ENCODE data around the gene MACROD1. TPM values are rescaled to one million over a fixed set of nuclear protein-coding genes. Genes with fewer than 3 reads are reported as not detected.

MACROD1 gene
- polyA plus RNA-seq, 4 donors = 13.1 to 137 (median 17.8) TPM

DNA sequence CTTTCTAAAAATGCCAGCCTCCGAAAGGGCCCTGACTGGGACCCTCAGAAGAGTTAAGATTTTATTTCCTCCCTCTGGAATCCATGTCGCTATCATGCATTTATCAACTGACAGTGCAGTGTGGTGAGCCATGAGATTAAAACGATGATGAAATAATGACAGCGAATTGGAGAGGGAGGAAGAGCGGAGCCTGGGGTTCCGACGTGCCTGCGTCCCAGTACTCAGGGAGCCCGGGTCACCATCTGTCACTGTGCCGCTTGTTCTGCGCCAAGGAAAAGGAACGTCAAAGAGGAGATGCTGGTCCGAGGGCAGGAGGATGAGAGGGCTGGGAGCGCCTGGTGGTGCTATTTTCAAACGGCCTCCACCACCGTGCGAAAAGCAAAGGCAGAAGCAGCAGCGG lies 46.2 kb downstream of the MACROD1 start:
- H3K4me1 ChIP-seq (ENCODE audit: control insufficient read depth in 3 of 3, insufficient read depth in 2 of 3, low read depth in 1 of 3, low read length in 2 of 3) = peaks cover 0 to 8% (median 2%) of the 10 kb centered on the region in 3 donors
- WGBS, 3 donors = 93 to 97% (median 94%) methylated on average over 18 of the region's 18 CpGs
- no peaks in the 10 kb centered on the region for H3K9me3 ChIP-seq (ENCODE audit: control insufficient read depth in 2 of 2, insufficient read depth in 1 of 2, low read depth in 1 of 2, low read length in 1 of 2)
- DNase-seq (no peak), FAIRE-seq (no peak)
- no peak overlapping the region for H3K4me3 ChIP-seq (ENCODE audit: low read depth in 1 of 3, low read length in 3 of 3)
- H3K27me3 ChIP-seq (ENCODE audit: control insufficient read depth in 3 of 3, insufficient read depth in 3 of 3, low read length in 3 of 3) = no peaks in the 10 kb centered on the region
- no peak overlapping the region for H3K27ac ChIP-seq (ENCODE audit: low read depth in 1 of 3, low read length in 2 of 3)
- peaks cover 0 to 19% (median 0%) of the 10 kb centered on the region in 3 donors for H3K36me3 ChIP-seq (ENCODE audit: control insufficient read depth in 3 of 3, insufficient read depth in 2 of 3, low read depth in 1 of 3, low read length in 3 of 3)

DNA sequence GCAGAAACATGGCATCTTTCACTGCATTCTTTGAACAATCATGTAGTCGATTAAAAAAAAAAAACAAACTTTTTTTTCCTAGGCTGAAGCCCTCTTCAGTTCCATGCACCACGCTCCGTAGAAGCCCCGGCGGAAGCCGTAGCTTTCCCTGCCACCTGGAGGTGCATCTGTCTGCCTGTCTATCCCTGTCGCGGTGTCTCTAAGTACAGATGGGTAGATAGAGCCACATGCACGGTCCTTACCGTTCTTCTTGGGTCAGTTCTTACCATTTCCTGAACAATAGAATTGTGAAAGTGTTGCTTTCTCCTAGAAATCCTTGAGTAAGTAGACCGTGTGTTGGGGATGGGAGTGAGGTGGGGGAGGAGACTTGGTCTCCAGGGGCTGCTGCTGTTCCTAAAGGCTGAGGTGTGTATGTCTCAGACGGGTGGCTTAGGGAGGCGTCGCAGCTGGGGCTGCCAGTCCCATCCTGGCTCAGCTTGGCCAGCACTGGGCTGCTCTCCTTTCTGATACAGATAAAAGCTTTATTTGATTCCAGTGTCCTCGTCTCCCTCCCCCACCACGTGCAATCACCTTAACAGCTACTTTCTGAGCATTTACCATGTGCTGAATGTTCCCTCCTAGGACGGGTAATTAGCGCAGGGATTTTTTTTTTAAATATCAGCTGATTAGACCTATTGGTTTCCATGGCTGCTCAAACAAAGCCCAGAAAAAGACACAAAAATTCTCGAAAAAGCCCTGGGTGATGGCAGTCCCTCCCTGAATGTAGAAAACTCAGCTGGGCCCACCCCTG lies 46.8 kb downstream of the MACROD1 start:
- DNase-seq = no peak
- Histone ChIP-seq H3K27ac (ENCODE audit: low read depth in 1 of 3, low read length in 2 of 3) (no peak overlapping the region), H3K27me3 (ENCODE audit: control insufficient read depth in 3 of 3, insufficient read depth in 3 of 3, low read length in 3 of 3) (no peaks in the 10 kb centered on the region), H3K36me3 (ENCODE audit: control insufficient read depth in 3 of 3, insufficient read depth in 2 of 3, low read depth in 1 of 3, low read length in 3 of 3) (peaks cover 0 to 19% (median 0%) of the 10 kb centered on the region in 3 donors), H3K4me3 (ENCODE audit: low read depth in 1 of 3, low read length in 3 of 3) (no peak overlapping the region), H3K9me3 (ENCODE audit: control insufficient read depth in 2 of 2, insufficient read depth in 1 of 2, low read depth in 1 of 2, low read length in 1 of 2) (no peaks in the 10 kb centered on the region), H3K4me1 (ENCODE audit: control insufficient read depth in 3 of 3, insufficient read depth in 2 of 3, low read depth in 1 of 3, low read length in 2 of 3) (peaks cover 0 to 8% (median 2%) of the 10 kb centered on the region in 3 donors)
- WGBS, 3 donors = 84 to 90% (median 86%) methylated on average over 19 of the region's 19 CpGs
- FAIRE-seq = no peak

DNA sequence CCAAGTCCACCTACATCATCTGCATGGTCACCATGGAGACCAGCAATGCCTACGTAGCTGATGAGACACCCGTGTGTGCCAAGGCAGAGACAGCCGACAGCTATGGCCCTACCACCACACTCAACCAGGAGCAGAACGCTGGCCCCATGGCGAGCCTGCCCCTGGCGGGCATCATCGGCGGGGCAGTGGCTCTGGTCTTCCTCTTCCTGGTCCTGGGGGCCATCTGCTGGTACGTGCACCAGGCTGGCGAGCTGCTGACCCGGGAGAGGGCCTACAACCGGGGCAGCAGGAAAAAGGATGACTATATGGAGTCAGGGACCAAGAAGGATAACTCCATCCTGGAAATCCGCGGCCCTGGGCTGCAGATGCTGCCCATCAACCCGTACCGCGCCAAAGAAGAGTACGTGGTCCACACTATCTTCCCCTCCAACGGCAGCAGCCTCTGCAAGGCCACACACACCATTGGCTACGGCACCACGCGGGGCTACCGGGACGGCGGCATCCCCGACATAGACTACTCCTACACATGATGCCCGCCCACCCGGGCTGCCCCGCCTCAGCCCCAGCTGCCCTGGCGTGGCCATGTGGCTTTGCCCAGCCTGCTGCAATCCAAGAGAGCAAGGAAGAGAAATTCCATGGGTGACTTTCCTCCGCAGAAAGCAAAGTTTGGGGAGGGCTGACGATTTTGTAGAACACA lies 48.0 kb downstream of the MACROD1 start:
- Histone ChIP-seq H3K4me1 (ENCODE audit: control insufficient read depth in 3 of 3, insufficient read depth in 2 of 3, low read depth in 1 of 3, low read length in 2 of 3) (peaks cover 0 to 8% (median 2%) of the 10 kb centered on the region in 3 donors), H3K27ac (ENCODE audit: low read depth in 1 of 3, low read length in 2 of 3) (no peak overlapping the region), H3K4me3 (ENCODE audit: low read depth in 1 of 3, low read length in 3 of 3) (no peak overlapping the region), H3K36me3 (ENCODE audit: control insufficient read depth in 3 of 3, insufficient read depth in 2 of 3, low read depth in 1 of 3, low read length in 3 of 3) (peaks cover 0 to 15% (median 0%) of the 10 kb centered on the region in 3 donors), H3K9me3 (ENCODE audit: control insufficient read depth in 2 of 2, insufficient read depth in 1 of 2, low read depth in 1 of 2, low read length in 1 of 2) (no peaks in the 10 kb centered on the region), H3K27me3 (ENCODE audit: control insufficient read depth in 3 of 3, insufficient read depth in 3 of 3, low read length in 3 of 3) (no peaks in the 10 kb centered on the region)
- FAIRE-seq = no peak
- no peak for DNase-seq
- WGBS, 3 donors = 91 to 93% (median 93%) methylated on average over 31 to 32 of the region's 32 CpGs

DNA sequence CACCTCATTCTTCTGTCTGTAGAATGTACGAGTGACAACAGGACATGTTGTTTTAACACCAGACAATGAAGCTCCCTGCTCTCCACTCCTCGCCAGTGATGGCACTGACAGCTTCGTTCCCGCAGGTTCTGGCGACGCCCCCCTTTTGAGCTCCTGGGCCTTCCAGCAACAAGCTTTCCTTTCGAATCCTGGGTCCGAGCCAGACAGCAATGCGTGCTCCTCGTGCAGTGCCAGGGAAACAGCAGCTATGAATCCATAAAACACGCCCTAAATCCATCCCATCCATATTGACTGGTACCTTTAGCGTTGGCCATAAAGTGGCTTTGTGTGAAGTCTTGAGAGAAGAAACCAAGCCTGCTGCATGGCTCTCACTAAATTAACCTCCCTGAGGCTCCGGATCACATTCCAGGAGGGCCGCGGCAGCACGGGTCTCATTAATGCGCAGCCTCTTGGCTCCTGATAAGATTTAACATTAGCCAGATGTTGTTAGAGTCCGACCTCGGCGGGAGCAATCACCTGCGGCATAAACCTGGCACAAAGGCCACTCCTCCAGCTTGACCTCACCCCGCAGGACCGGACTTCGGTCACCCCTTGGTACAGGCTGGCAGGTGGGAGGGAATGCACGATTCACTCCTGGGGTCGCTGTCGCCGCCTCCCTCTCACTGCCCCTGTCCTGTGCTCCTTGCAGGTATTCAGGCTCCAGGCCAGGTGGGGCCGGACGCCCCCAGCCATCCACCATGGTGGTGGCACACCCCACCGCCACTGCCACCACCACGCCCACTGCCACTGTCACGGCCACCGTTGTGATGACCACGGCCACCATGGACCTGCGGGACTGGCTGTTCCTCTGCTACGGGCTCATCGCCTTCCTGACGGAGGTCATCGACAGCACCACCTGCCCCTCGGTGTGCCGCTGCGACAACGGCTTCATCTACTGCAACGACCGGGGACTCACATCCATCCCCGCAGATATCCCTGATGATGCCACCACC lies 50.1 kb downstream of the MACROD1 start:
- WGBS, 3 donors = 55 to 77% (median 67%) methylated on average over 45 to 47 of the region's 47 CpGs
- Histone ChIP-seq H3K27me3 (ENCODE audit: control insufficient read depth in 3 of 3, insufficient read depth in 3 of 3, low read length in 3 of 3) (no peaks in the 10 kb centered on the region), H3K27ac (ENCODE audit: low read depth in 1 of 3, low read length in 2 of 3) (no peak overlapping the region), H3K4me3 (ENCODE audit: low read depth in 1 of 3, low read length in 3 of 3) (no peak overlapping the region), H3K36me3 (ENCODE audit: control insufficient read depth in 3 of 3, insufficient read depth in 2 of 3, low read depth in 1 of 3, low read length in 3 of 3) (peaks cover 0 to 21% (median 0%) of the 10 kb centered on the region in 3 donors), H3K9me3 (ENCODE audit: control insufficient read depth in 2 of 2, insufficient read depth in 1 of 2, low read depth in 1 of 2, low read length in 1 of 2) (no peaks in the 10 kb centered on the region), H3K4me1 (ENCODE audit: control insufficient read depth in 3 of 3, insufficient read depth in 2 of 3, low read depth in 1 of 3, low read length in 2 of 3) (peaks cover 0 to 8% (median 2%) of the 10 kb centered on the region in 3 donors)
- DNase-seq (peak; percentile 35 to 36), FAIRE-seq (no peak)

DNA sequence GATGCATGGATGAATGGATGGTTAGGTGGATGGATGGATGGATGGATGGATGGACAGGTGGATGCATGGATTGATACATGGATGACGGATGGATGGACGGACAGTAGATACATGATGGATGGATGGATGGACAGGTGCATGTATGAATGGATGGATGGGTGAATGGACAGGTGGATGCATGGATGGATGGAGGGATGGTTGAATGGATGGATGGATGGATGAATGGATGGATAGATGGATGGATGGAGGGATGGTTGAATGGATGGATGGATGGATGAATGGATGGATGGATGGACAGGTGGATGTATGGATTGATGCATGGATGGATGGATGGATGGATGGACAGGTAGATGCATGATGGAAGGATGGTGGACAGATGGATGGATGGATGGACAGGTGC lies 51.7 kb downstream of the MACROD1 start:
- Histone ChIP-seq H3K36me3 (ENCODE audit: control insufficient read depth in 3 of 3, insufficient read depth in 2 of 3, low read depth in 1 of 3, low read length in 3 of 3) (peaks cover 0 to 23% (median 0%) of the 10 kb centered on the region in 3 donors), H3K4me3 (ENCODE audit: low read depth in 1 of 3, low read length in 3 of 3) (no peak overlapping the region), H3K27me3 (ENCODE audit: control insufficient read depth in 3 of 3, insufficient read depth in 3 of 3, low read length in 3 of 3) (no peaks in the 10 kb centered on the region), H3K27ac (ENCODE audit: low read depth in 1 of 3, low read length in 2 of 3) (no peak overlapping the region), H3K9me3 (ENCODE audit: control insufficient read depth in 2 of 2, insufficient read depth in 1 of 2, low read depth in 1 of 2, low read length in 1 of 2) (no peaks in the 10 kb centered on the region), H3K4me1 (ENCODE audit: control insufficient read depth in 3 of 3, insufficient read depth in 2 of 3, low read depth in 1 of 3, low read length in 2 of 3) (peaks cover 0 to 8% (median 2%) of the 10 kb centered on the region in 3 donors)
- no peak for DNase-seq
- FAIRE-seq = no peak
- WGBS, 3 donors = 97 to 99% (median 97%) methylated on average over 2 of the region's 2 CpGs

DNA sequence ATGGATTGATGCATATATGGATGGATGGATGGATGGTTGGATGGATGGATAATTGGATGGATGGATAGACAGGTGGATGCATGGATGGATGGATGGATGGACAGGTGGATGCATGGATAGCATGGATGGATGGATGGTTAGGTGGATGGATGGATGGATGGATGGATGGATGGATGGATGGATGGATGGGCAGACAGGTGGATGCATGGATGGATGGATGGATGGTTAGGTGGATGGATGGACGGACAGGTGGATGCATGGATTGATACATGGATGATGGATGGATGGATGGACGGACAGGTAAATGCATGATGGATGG lies 52.5 kb downstream of the MACROD1 start:
- whole genome bisulfite sequencing, 3 donors = 87 to 96% (median 89%) methylated on average over 2 of the region's 2 CpGs
- Histone ChIP-seq H3K4me1 (ENCODE audit: control insufficient read depth in 3 of 3, insufficient read depth in 2 of 3, low read depth in 1 of 3, low read length in 2 of 3) (peaks cover 0 to 8% (median 2%) of the 10 kb centered on the region in 3 donors), H3K27me3 (ENCODE audit: control insufficient read depth in 3 of 3, insufficient read depth in 3 of 3, low read length in 3 of 3) (no peaks in the 10 kb centered on the region), H3K36me3 (ENCODE audit: control insufficient read depth in 3 of 3, insufficient read depth in 2 of 3, low read depth in 1 of 3, low read length in 3 of 3) (peaks cover 0 to 23% (median 0%) of the 10 kb centered on the region in 3 donors), H3K9me3 (ENCODE audit: control insufficient read depth in 2 of 2, insufficient read depth in 1 of 2, low read depth in 1 of 2, low read length in 1 of 2) (no peaks in the 10 kb centered on the region), H3K27ac (ENCODE audit: low read depth in 1 of 3, low read length in 2 of 3) (no peak overlapping the region), H3K4me3 (ENCODE audit: low read depth in 1 of 3, low read length in 3 of 3) (no peak overlapping the region)
- FAIRE-seq (no peak), DNase-seq (no peak)

DNA sequence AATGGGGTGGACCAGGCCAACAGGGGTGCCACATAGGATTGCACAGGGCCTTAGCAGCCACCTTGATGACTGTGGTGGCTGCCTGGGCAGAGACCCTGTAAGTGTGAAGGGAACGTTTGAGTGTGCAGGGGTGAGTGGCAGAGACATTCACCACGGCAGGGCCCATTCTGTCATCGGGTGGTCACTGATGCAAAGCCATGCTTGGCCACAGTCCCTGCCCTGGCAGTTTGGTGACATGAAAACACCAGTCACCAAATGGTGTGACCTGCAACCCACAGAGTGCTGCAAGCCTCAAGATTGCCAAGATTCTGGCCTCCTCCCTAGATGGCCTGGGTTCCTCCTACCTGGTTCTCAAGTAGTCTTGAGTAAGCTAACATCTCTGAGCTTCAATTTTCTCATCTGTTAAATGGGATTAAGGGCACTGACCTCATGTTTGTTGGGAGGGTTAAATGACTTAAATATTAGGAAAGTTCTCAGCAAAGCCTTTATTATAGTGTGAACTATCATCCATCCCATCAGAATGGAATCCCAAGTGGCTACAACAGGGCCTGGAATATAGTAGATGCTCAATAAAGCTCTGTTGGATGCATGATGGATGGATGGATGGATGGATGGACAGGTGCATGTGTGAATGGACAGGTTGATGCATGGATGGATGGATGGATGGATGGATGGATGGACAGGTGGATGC lies 53.0 kb downstream of the MACROD1 start:
- 57 to 69% (median 67%) methylated on average over 3 of the region's 3 CpGs for WGBS, 3 donors
- no peaks in the 10 kb centered on the region for H3K27me3 ChIP-seq (ENCODE audit: control insufficient read depth in 3 of 3, insufficient read depth in 3 of 3, low read length in 3 of 3)
- peaks cover 0 to 22% (median 0%) of the 10 kb centered on the region in 3 donors for H3K36me3 ChIP-seq (ENCODE audit: control insufficient read depth in 3 of 3, insufficient read depth in 2 of 3, low read depth in 1 of 3, low read length in 3 of 3)
- no peaks in the 10 kb centered on the region for H3K9me3 ChIP-seq (ENCODE audit: control insufficient read depth in 2 of 2, insufficient read depth in 1 of 2, low read depth in 1 of 2, low read length in 1 of 2)
- DNase-seq = no peak
- H3K4me1 ChIP-seq (ENCODE audit: control insufficient read depth in 3 of 3, insufficient read depth in 2 of 3, low read depth in 1 of 3, low read length in 2 of 3) = peaks cover 0 to 8% (median 2%) of the 10 kb centered on the region in 3 donors
- H3K4me3 ChIP-seq (ENCODE audit: low read depth in 1 of 3, low read length in 3 of 3) = no peak overlapping the region
- no peak for FAIRE-seq
- no peak overlapping the region for H3K27ac ChIP-seq (ENCODE audit: low read depth in 1 of 3, low read length in 2 of 3)
